Activated CD8-positive, alpha-beta memory T cell treated with anti-CD3 and anti-CD28 coated beads, Interleukin-2, amount 50 U/mL, for 24 hours (primary cell): Measurements from ENCODE around the gene EPC1.
"Not testable (repeated sequence)": the region's sequence is repeated elsewhere in the genome, so short reads cannot be mapped to it uniquely, and the experiment has no call there.

ENCODE experiments used
- DNase-seq: peaks from one replicate; pipeline ENCODE4 v3.0.0-alpha.2; 2020; ENCODE audit errors: extremely low read depth

The EPC1 gene

GRCh38 chr10:32232378-32232777 is 114.6 kb downstream of the EPC1 start:
- DNase-seq, result no peak

DNA sequence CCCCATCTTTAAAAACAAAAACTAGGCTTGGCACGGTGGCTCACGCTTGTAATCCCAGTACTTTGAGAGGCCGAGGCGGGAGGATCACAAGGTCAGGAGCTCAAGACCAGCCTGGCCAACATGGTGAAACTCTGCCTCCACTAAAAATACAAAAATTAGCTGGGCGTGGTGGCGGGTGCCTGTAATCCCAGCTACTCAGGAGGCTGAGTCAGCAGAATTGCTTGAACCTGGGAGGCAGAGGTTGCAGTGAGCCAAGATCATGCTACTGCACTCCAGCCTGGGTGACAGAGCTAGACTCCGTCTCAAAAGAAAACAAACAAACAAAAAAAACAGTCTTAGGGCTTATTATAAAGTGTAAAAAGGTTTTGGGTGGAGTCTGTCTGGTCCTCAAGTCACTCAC is 117.2 kb downstream of the EPC1 start:
- DNase-seq, result not testable (repeated sequence)

GRCh38 chr10:32229170-32229569 is 117.8 kb downstream of the EPC1 start:
- no peak for DNase-seq

DNA sequence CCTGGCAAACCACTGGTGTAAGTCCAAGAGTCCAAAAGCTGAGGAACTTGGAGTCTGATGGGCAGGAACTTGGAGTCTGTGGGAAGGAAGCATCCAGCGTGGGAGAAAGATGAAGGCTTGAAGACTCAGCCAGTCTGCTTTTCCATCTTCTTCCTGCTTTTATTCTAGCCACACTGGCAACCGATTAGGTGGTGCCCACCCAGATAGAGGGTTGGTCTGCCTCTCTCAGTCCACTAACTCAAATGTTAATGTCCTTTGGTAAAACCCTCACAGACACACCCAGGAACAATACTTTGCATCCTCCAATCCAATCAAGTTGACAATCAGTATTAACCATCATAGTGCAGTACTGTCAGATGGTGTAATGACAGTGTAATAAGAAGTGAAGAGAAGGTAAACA is 119.2 kb downstream of the EPC1 start:
- DNase-seq, result no peak

GRCh38 chr10:32226624-32227023 is 120.3 kb downstream of the EPC1 start:
- DNase-seq, result no peak

- DNase-seq, result no peak
These were observed 121.0 kb downstream of the EPC1 start for GRCh38 chr10:32225976-32226375.

- DNase-seq, result not testable (repeated sequence)
These were observed 124.6 kb downstream of the EPC1 start for GRCh38 chr10:32222376-32222775.

DNA sequence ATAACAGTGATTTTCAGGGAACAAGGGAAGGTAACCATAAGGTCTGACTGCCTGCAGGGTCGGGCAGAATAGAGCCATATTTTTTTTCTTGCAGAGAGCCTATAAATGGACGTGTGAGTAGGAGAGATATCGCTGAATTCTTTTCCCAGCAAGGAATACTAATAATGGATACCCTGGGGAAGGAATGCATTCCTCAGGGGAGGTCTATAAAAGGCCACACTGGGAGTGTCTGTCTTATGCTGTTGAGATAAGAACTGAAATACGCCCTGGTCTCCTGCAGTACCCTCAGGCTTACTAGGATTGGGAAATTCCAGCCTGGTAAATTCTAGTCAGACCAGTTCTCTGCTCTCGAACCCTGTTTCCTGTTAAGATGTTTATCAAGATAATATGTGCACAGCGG is 127.8 kb downstream of the EPC1 start:
- not testable (repeated sequence) for DNase-seq

GRCh38 chr10:32218206-32219044 is 128.5 kb downstream of the EPC1 start:
- not testable (repeated sequence) for DNase-seq
